ENCODE measurements around the gene TMEM184B.

- no peak for TF ChIP-seq CTCF (IDR thresholded peaks at IDR 0.05)
- TF ChIP-seq JUN (CRISPR knock-in tag; IDR thresholded peaks at IDR 0.05), result no peak
- no peak for TF ChIP-seq CREB1 (CRISPR knock-in tag; IDR thresholded peaks at IDR 0.05)
- no peak for TF ChIP-seq ATF6 (CRISPR knock-in tag; IDR thresholded peaks at IDR 0.05)
- TF ChIP-seq USF2 (CRISPR knock-in tag; IDR thresholded peaks at IDR 0.05), result no peak
- TF ChIP-seq ZNF512 (CRISPR knock-in tag; IDR thresholded peaks at IDR 0.05; ENCODE audit: borderline replicate concordance), result no peak
- TF ChIP-seq E2F5 (CRISPR knock-in tag; IDR thresholded peaks at IDR 0.05), result no peak
- no peak for TF ChIP-seq NR3C1 (CRISPR knock-in tag; conservative IDR thresholded peaks at IDR 0.05; ENCODE audit: low read depth)
- TF ChIP-seq FOXJ3 (CRISPR knock-in tag; IDR thresholded peaks at IDR 0.05; ENCODE audit: borderline replicate concordance), result no peak
- no peak for TF ChIP-seq ZNF138 (CRISPR knock-in tag; conservative IDR thresholded peaks at IDR 0.05)
Observed at GRCh38 chr22:38196791-38197419, 75.9 kb downstream of the TMEM184B start.

Data from WTC11 (cell line).